Tibial nerve (tissue), 4 donors: ENCODE results near the gene CCNQ. TPM values are rescaled to one million over a fixed set of nuclear protein-coding genes. Genes with fewer than 3 reads are reported as not detected.

Experiments used
- DNase-seq, 2 donors: peaks; one replicate each; pipeline ENCODE4 v3.0.0-alpha.2; 2019; ENCODE audit warnings: low spot score in 2 of 2
- H3K27ac ChIP-seq, 4 donors: fragments of 200-600 bp; sonication (generic) in 3 of 4; one replicate each; pipeline ENCODE4 v1.5.1; 2017 to 2019; ENCODE audit warnings: mild to moderate bottlenecking in 1 of 4
- H3K27me3 ChIP-seq, 2 donors: fragments of 200-600 bp; sonication (generic) in 1 of 2; one replicate each; pipeline versions ENCODE4 v1.5.1 to v1.6.0; 2017 to 2019
- H3K36me3 ChIP-seq, 3 donors: fragments of 200-600 bp; sonication (generic); one replicate each; pipeline ENCODE4 v1.5.1; 2018 to 2019
- H3K4me1 ChIP-seq, 4 donors: fragments of 200-600 bp; sonication (generic) in 3 of 4; one replicate each; pipeline ENCODE4 v1.5.1; 2017 to 2019
- H3K4me3 ChIP-seq, 4 donors: fragments of 200-600 bp; sonication (generic) in 3 of 4; one replicate each; pipeline ENCODE4 v1.5.1; 2017 to 2019; ENCODE audit warnings: mild to moderate bottlenecking in 1 of 4, moderate library complexity in 1 of 4
- H3K9me3 ChIP-seq, 4 donors: fragments of 200-600 bp; sonication (generic) in 3 of 4; one replicate each; pipeline ENCODE4 v1.5.1; 2017 to 2019
- EP300 ChIP-seq, 2 donors: sonication (generic); formaldehyde crosslinking; IDR thresholded peaks; one replicate each; pipeline ENCODE4 v1.6.1; 2017; ENCODE audit warnings: antibody characterized with exemption in 2 of 2, mild to moderate bottlenecking in 1 of 2
- POLR2A ChIP-seq, 2 donors: fragments of 450-650 bp; IDR thresholded peaks; one replicate each; pipeline ENCODE4 v1.6.1; 2017; ENCODE audit warnings: antibody characterized with exemption in 2 of 2, mild to moderate bottlenecking in 2 of 2, moderate library complexity in 2 of 2
- WGBS, 2 donors: methylation state at CpG; one replicate each; pipeline ENCODE4 v1.1.5; 2018; 5-methylcytosine and 5-hydroxymethylcytosine counted together
- total RNA-seq, 4 donors: library from RNA; depleted of rRNA; stranded (reverse); fragments of >200 nt; gene quantifications; one replicate each; pipeline ENCODE4 v1.1.0, GENCODE V29; 2016
- TF ChIP-seq, protein P1 (sequence below), 5 experiments: fragments of 200-600 bp in 3 of 5; fragments of 450-650 bp in 2 of 5; sonication (generic) in 3 of 5; IDR thresholded peaks; one replicate each; pipeline ENCODE4 v1.5.1; 2016 to 2019; ENCODE audit warnings: antibody characterized with exemption in 5 of 5, mild to moderate bottlenecking in 3 of 5, moderate library complexity in 2 of 5

Gene CCNQ
- total RNA-seq, 4 donors from 2014 or later = 26.4 to 36.9 (median 32.2) TPM

- H3K27ac ChIP-seq = no peak overlapping the region
- H3K36me3 ChIP-seq = no peaks in the 10 kb centered on the region
- no peaks in the 10 kb centered on the region for H3K9me3 ChIP-seq
- TF ChIP-seq, protein P1, sequence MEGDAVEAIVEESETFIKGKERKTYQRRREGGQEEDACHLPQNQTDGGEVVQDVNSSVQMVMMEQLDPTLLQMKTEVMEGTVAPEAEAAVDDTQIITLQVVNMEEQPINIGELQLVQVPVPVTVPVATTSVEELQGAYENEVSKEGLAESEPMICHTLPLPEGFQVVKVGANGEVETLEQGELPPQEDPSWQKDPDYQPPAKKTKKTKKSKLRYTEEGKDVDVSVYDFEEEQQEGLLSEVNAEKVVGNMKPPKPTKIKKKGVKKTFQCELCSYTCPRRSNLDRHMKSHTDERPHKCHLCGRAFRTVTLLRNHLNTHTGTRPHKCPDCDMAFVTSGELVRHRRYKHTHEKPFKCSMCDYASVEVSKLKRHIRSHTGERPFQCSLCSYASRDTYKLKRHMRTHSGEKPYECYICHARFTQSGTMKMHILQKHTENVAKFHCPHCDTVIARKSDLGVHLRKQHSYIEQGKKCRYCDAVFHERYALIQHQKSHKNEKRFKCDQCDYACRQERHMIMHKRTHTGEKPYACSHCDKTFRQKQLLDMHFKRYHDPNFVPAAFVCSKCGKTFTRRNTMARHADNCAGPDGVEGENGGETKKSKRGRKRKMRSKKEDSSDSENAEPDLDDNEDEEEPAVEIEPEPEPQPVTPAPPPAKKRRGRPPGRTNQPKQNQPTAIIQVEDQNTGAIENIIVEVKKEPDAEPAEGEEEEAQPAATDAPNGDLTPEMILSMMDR (IDR thresholded peaks at IDR 0.05) = no peak
- TF ChIP-seq POLR2A (IDR thresholded peaks at IDR 0.05) = no peak
- no peak for TF ChIP-seq EP300 (IDR thresholded peaks at IDR 0.05)
- no peak for DNase-seq
- H3K4me1 ChIP-seq = peaks cover 0 to 39% (median 8%) of the 10 kb centered on the region in 4 donors
- peaks cover 0 to 88% of the 10 kb centered on the region in 2 donors for H3K27me3 ChIP-seq
- WGBS, 2 donors = 20 to 24% methylated on average over 1 to 20 of the region's 46 CpGs
- H3K4me3 ChIP-seq = no peak overlapping the region
These were observed 45.6 kb upstream of the CCNQ start for GRCh38 chrX:153644356-153645125.

DNA sequence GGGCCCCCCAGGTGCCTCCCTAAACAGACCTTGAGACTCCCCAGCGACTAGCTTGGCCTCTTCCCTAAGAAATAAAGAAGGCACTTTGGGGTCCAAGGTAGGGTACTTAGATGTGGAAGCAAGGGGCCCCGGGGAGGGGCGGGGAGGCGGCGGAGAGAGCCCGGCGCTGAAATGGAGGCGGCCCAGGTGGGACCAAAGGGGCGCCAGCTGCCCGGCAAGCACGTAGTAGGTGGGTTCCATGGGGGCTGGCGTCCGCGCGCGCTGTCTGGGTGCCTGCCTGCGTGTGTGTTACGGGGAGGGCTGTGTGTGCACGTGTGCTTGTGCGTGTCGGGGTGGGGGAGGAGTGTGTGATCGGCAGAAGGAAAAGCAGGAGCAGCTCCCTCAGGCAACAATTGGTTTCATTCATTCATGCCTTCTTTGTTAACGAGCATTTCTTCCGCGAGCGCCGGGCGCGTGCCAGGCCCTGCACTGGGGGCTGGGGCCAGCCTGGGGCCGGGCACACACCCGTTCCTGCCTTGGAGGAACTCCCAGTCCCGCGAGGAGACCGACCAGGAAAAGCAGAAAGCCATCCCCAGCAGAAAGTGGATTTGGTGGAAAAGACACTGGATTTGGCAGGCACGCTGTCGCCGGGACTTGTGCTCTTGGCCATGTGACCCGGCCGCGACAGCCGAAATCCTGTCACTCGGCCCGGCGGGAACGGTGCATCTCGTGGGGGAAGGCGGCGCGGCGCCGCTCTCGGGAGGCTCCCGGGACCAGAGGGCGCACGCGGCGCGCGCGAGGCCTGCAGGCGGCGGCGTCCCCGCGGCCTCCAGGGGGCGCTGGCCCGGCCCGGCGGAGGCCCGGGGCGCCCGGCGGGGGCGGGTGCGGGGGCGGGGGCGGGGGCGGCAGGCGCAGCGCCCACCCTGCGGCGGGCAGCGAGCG is 44.8 kb upstream of the CCNQ start:
- peaks cover 0 to 39% (median 8%) of the 10 kb centered on the region in 4 donors for H3K4me1 ChIP-seq
- TF ChIP-seq POLR2A (IDR thresholded peaks at IDR 0.05) (no peak), EP300 (IDR thresholded peaks at IDR 0.05) (no peak)
- TF ChIP-seq, protein P1 (IDR thresholded peaks at IDR 0.05) = no peak
- H3K27ac ChIP-seq = no peak overlapping the region
- WGBS, 2 donors = 1 to 32% methylated on average over 31 to 58 of the region's 84 CpGs
- H3K36me3 ChIP-seq = no peaks in the 10 kb centered on the region
- no peaks in the 10 kb centered on the region for H3K9me3 ChIP-seq
- H3K27me3 ChIP-seq = peaks cover 0 to 81% of the 10 kb centered on the region in 2 donors
- H3K4me3 ChIP-seq = peak overlapping the region in 1 of 4 donors; percentile 29
- no peak for DNase-seq

DNA sequence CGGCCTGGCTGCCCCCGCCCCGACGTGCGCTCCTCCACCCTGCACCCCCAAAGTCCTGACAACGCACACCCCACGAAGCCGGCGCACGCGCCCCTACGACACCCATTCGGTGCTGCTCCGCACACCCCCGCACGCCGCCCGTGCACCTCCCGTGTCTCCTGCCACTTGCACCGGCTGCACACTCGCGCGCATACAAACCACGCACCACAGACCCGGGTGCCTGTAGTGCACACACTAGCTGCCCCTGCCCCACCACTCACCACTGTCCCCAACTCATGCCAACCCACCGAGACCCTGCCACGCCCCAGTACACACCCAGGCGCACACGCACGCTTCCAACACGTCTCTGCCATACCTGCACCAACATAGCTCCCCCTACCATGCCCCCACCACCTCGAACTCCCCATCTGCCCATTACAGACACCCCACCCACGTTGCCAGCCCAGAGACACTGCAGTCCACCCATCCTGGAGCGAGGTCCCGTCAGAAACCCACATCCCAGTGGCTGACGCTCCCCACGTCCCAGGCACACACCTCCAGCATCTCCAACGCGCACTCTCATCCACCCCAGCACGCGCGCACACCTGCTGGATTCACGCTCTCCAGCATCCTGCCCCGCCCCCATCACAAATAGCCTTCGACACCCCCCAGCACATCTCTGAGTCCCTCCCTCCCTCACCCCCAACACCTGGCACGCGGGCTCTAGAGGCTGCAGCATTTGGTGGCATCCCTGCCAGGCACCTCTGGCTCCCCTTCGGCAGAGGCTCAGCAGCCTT is 43.9 kb upstream of the CCNQ start:
- peaks cover 0 to 80% of the 10 kb centered on the region in 2 donors for H3K27me3 ChIP-seq
- H3K9me3 ChIP-seq = no peaks in the 10 kb centered on the region
- no peak for DNase-seq
- H3K36me3 ChIP-seq = no peaks in the 10 kb centered on the region
- peaks cover 0 to 38% (median 8%) of the 10 kb centered on the region in 4 donors for H3K4me1 ChIP-seq
- 8 to 39% methylated on average over 12 to 43 of the region's 48 CpGs for WGBS, 2 donors
- H3K4me3 ChIP-seq = peak overlapping the region in 1 of 4 donors; percentile 23
- H3K27ac ChIP-seq = no peak overlapping the region
- TF ChIP-seq EP300 (IDR thresholded peaks at IDR 0.05) = no peak
- TF ChIP-seq, protein P1 (IDR thresholded peaks at IDR 0.05) = no peak
- no peak for TF ChIP-seq POLR2A (IDR thresholded peaks at IDR 0.05)

- TF ChIP-seq EP300 (IDR thresholded peaks at IDR 0.05) = no peak
- TF ChIP-seq, protein P1 (IDR thresholded peaks at IDR 0.05) = no peak
- no peak for TF ChIP-seq POLR2A (IDR thresholded peaks at IDR 0.05)
- Histone ChIP-seq H3K27ac (no peak overlapping the region), H3K36me3 (no peaks in the 10 kb centered on the region), H3K9me3 (no peaks in the 10 kb centered on the region), H3K27me3 (peaks cover 0 to 73% of the 10 kb centered on the region in 2 donors), H3K4me3 (peak overlapping the region in 1 of 4 donors; percentile 23), H3K4me1 (peaks cover 0 to 31% (median 8%) of the 10 kb centered on the region in 4 donors)
- no peak for DNase-seq
- 31% methylated on average over 47 of the region's 62 CpGs; no CpG with 5 or more reads in 1 of the 2 donors for WGBS, 2 donors
These were observed 43.2 kb upstream of the CCNQ start for GRCh38 chrX:153642051-153642654.
